ENCODE measurements around the gene GPR157.

DNA sequence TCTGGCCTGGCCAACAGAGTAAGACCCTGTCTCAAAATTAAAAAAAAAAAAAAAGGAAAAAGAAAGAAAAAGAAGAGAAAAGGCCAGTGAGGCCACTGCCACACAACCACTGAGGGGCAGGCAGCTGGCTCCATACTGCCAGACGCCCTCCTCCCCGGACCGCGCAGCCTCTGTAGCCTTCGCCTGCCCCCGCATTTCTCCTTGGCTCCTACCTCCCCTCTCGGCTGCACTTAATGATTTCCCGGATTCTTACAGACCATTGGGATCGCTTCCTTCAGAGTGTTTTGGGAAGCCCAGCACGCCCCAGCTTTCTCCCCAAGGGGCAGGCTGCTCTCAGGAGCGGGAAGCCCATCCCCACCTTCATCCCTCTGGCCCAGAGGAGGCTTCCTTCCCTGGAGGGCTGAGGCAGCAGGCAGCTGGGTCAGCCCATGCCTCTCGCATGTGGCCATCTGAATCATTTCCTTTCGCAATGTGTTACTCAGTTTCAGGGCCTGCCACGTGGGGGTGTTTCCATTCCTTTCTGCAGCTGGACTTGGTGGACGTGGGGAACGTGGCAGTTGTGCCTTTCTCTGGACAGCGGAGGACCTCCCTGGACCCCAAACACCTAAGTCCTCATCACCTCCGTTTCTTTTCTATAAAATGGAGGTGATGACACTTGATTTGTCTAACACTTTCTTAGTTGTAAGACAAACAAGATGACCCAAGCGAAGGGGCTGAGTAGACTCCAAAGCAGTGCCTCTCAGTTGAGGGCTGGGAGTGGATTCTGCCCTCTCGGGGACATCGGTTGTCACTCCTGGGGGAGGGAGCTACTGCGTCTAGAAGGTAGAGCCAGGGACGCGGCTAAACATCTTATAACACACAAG is 61.7 kb downstream of the GPR157 start:
- TF ChIP-seq ZNF564 (CRISPR knock-in tag; IDR thresholded peaks at IDR 0.05), result no peak
- TF ChIP-seq, protein P1, sequence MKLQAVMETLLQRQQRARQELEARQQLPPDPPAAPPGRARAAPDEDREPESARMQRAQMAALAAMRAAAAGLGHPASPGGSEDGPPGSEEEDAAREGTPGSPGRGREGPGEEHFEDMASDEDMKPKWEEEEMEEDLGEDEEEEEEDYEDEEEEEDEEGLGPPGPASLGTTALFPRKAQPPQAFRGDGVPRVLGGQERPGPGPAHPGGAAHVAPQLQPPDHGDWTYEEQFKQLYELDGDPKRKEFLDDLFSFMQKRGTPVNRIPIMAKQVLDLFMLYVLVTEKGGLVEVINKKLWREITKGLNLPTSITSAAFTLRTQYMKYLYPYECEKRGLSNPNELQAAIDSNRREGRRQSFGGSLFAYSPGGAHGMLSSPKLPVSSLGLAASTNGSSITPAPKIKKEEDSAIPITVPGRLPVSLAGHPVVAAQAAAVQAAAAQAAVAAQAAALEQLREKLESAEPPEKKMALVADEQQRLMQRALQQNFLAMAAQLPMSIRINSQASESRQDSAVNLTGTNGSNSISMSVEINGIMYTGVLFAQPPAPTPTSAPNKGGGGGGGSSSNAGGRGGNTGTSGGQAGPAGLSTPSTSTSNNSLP (IDR thresholded peaks at IDR 0.05; ENCODE audit: low read depth, low read length), result no peak
- TF ChIP-seq, protein P2, sequence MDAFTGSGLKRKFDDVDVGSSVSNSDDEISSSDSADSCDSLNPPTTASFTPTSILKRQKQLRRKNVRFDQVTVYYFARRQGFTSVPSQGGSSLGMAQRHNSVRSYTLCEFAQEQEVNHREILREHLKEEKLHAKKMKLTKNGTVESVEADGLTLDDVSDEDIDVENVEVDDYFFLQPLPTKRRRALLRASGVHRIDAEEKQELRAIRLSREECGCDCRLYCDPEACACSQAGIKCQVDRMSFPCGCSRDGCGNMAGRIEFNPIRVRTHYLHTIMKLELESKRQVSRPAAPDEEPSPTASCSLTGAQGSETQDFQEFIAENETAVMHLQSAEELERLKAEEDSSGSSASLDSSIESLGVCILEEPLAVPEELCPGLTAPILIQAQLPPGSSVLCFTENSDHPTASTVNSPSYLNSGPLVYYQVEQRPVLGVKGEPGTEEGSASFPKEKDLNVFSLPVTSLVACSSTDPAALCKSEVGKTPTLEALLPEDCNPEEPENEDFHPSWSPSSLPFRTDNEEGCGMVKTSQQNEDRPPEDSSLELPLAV (CRISPR knock-in tag; conservative IDR thresholded peaks at IDR 0.05; ENCODE audit: low read depth), result no peak
- no peak for TF ChIP-seq SMAD1 (CRISPR knock-in tag; IDR thresholded peaks at IDR 0.05; ENCODE audit: borderline replicate concordance, low read depth)
- TF ChIP-seq GABPA (IDR thresholded peaks at IDR 0.05; ENCODE audit: low read depth, low read length), result no peak
- no peak for TF ChIP-seq GABPA (CRISPR knock-in tag; IDR thresholded peaks at IDR 0.05; ENCODE audit: low read depth)

Data from HepG2 (cell line).